ENCODE results near the gene SLX4IP. TPM values are rescaled to one million over a fixed set of nuclear protein-coding genes. Genes with fewer than 3 reads are reported as not detected.
A peak's percentile ranks its signal among the peaks of the same experiment; 100 is the strongest.

SLX4IP gene
- total and polyA plus RNA-seq, 2 of the 13 experiments (the other 11 are each of a cell fraction or from before 2014, with no cell fraction given), result 3.6 to 7.3 TPM

- TF ChIP-seq ZFP36L1 (CRISPR knock-in tag; IDR thresholded peaks at IDR 0.05) (no peak), ZNF546 (CRISPR knock-in tag; conservative IDR thresholded peaks at IDR 0.05) (no peak), ZNF274 (CRISPR knock-in tag; IDR thresholded peaks at IDR 0.05) (no peak), SMARCC2 (IDR thresholded peaks at IDR 0.05) (no peak), ZNF766 (CRISPR knock-in tag; IDR thresholded peaks at IDR 0.05; ENCODE audit: borderline replicate concordance) (no peak), GLI4 (CRISPR knock-in tag; IDR thresholded peaks at IDR 0.05; ENCODE audit: borderline replicate concordance) (no peak), ZFP82 (CRISPR knock-in tag; IDR thresholded peaks at IDR 0.05; ENCODE audit: borderline replicate concordance) (no peak), MTA1 (CRISPR knock-in tag; IDR thresholded peaks at IDR 0.05; ENCODE audit: borderline replicate concordance) (no peak), ZBTB49 (CRISPR knock-in tag; IDR thresholded peaks at IDR 0.05; ENCODE audit: borderline replicate concordance) (no peak), ZNF510 (CRISPR knock-in tag; IDR thresholded peaks at IDR 0.05; ENCODE audit: low read depth) (no peak), ZNF747 (CRISPR knock-in tag; IDR thresholded peaks at IDR 0.05; ENCODE audit: borderline replicate concordance) (no peak), STAG1 (CRISPR knock-in tag; IDR thresholded peaks at IDR 0.05) (no peak), NR2F1 (CRISPR knock-in tag; IDR thresholded peaks at IDR 0.05) (no peak), TBX3 (IDR thresholded peaks at IDR 0.05; ENCODE audit: borderline replicate concordance) (no peak), ARID3A (IDR thresholded peaks at IDR 0.05; ENCODE audit: low read depth, low read length) (no peak), ZMAT3 (CRISPR knock-in tag; conservative IDR thresholded peaks at IDR 0.05) (peak; percentile 57; the same call in 1 of the 2 replicates), ZNF44 (CRISPR knock-in tag; IDR thresholded peaks at IDR 0.05) (no peak), HNF4G (IDR thresholded peaks at IDR 0.05; ENCODE audit: borderline replicate concordance, low read depth, low read length) (no peak), HNF4G (CRISPR knock-in tag; IDR thresholded peaks at IDR 0.05; ENCODE audit: borderline replicate concordance, low read depth) (no peak), CENPX (CRISPR knock-in tag; IDR thresholded peaks at IDR 0.05) (no peak), ZNF18 (CRISPR knock-in tag; IDR thresholded peaks at IDR 0.05; ENCODE audit: insufficient replicate concordance) (no peak), JDP2 (CRISPR knock-in tag; IDR thresholded peaks at IDR 0.05; ENCODE audit: borderline replicate concordance) (no peak), HNRNPL (IDR thresholded peaks at IDR 0.05; ENCODE audit: low read depth, low read length) (no peak), ZNF451 (CRISPR knock-in tag; IDR thresholded peaks at IDR 0.05) (no peak), CENPBD1 (CRISPR knock-in tag; IDR thresholded peaks at IDR 0.05; ENCODE audit: borderline replicate concordance, low read depth) (no peak)
Observed at GRCh38 chr20:10511509-10512251, 76.6 kb downstream of the SLX4IP start (continued).
